ENCODE measurements around the gene CMBL. TPM values are rescaled to one million over a fixed set of nuclear protein-coding genes. Genes with fewer than 3 reads are reported as not detected.

Gene CMBL
- total RNA-seq, 1 donor from 2014 or later = 4.5 TPM

- FAIRE-seq = no peak
- DNase-seq (ENCODE audit: low spot score in 2 of 2) = no peak
Measured at GRCh38 chr5:10233011-10233410, 74.7 kb downstream of the CMBL start.

- no peak for DNase-seq (ENCODE audit: low spot score in 2 of 2)
- no peak for FAIRE-seq
Measured at GRCh38 chr5:10232386-10232785, 75.3 kb downstream of the CMBL start.

- FAIRE-seq (no peak), DNase-seq (ENCODE audit: low spot score in 2 of 2) (no peak)
Measured at GRCh38 chr5:10229306-10230048, 78.2 kb downstream of the CMBL start.

GRCh38 chr5:10228288-10228687, 79.4 kb downstream of the CMBL start:
- no peak for FAIRE-seq

More at GRCh38 chr5:10228288-10228687, 79.4 kb downstream of the CMBL start:
- DNase-seq (ENCODE audit: low spot score in 2 of 2) = no peak

Small RNA genes within 50 kb of the gene (small RNA-seq; reads per million reads assigned to genes)
- gene RF00019 = not detected

Other genes starting within 250 kb of the CMBL start
- gene ATPSCKMT, start 58.0 kb downstream of the CMBL start, total RNA-seq = 31.0 TPM
- gene CCT5, start 57.6 kb downstream of the CMBL start, total RNA-seq = 284 TPM
- gene MARCHF6, start 45.8 kb upstream of the CMBL start, total RNA-seq = 229 TPM
- gene ROPN1L, start 134.0 kb upstream of the CMBL start, total RNA-seq = 1.2 TPM

Data from frontal cortex (tissue), 4 donors.